Smooth muscle cell (in vitro differentiated cells): ENCODE results near the gene MMP17. TPM values are rescaled to one million over a fixed set of nuclear protein-coding genes. Genes with fewer than 3 reads are reported as not detected.
"Not testable (repeated sequence)": the region's sequence is repeated elsewhere in the genome, so short reads cannot be mapped to it uniquely, and the experiment has no call there.

Experiments used
- DNase-seq: peaks from one replicate; lab custom pipeline; 2025; ENCODE audit not compliant: unreplicated experiment; lab: John Stamatoyannopoulos, UW
- H2AFZ ChIP-seq: fragments of 200-600 bp; sonication (generic); 2 replicates; pipeline ENCODE4 v1.6.0; 2016; ENCODE audit warnings: antibody characterized with exemption, low read depth, mild to moderate bottlenecking
- H3F3A ChIP-seq: fragments of 200-600 bp; sonication (generic); 2 replicates; pipeline ENCODE4 v1.6.0; 2017; ENCODE audit warnings: antibody characterized with exemption, low read depth
- H3K27ac ChIP-seq: fragments of 200-600 bp; sonication (generic); 2 replicates; pipeline ENCODE4 v1.5.1; 2016; ENCODE audit warnings: low read depth, mild to moderate bottlenecking
- H3K27me3 ChIP-seq: fragments of 200-600 bp; sonication (generic); 2 replicates; pipeline ENCODE4 v1.6.1; 2016; ENCODE audit warnings: low read depth, mild to moderate bottlenecking
- H3K36me3 ChIP-seq: fragments of 200-600 bp; sonication (generic); 2 replicates; pipeline ENCODE4 v1.5.1; 2016; ENCODE audit warnings: low read depth
- H3K4me1 ChIP-seq: fragments of 200-600 bp; sonication (generic); 2 replicates; pipeline ENCODE4 v1.5.1; 2016; ENCODE audit warnings: low read depth
- H3K4me2 ChIP-seq: fragments of 200-600 bp; sonication (generic); 2 replicates; pipeline ENCODE4 v1.6.0; 2016; ENCODE audit warnings: mild to moderate bottlenecking
- H3K4me3 ChIP-seq: fragments of 200-600 bp; sonication (generic); 2 replicates; pipeline ENCODE4 v1.5.1; 2016; ENCODE audit warnings: mild to moderate bottlenecking
- H3K79me2 ChIP-seq: fragments of 200-600 bp; sonication (generic); 2 replicates; pipeline ENCODE4 v1.6.0; 2016; ENCODE audit warnings: low read depth, mild to moderate bottlenecking
- H3K9ac ChIP-seq: fragments of 200-600 bp; sonication (generic); 2 replicates; pipeline ENCODE4 v1.6.0; 2016; ENCODE audit warnings: low read depth
- H3K9me3 ChIP-seq: fragments of 200-600 bp; sonication (generic); replicated peaks from 2 replicates; pipeline ENCODE4 v1.5.1; 2016; ENCODE audit warnings: low read depth
- H4K20me1 ChIP-seq: fragments of 200-600 bp; sonication (generic); 2 replicates; pipeline ENCODE4 v1.6.0; 2016; ENCODE audit warnings: low read depth
- WGBS: methylation state at CpG from one replicate; pipeline ENCODE4 v1.1.7; 2016; ENCODE audit warnings: low lambda C conversion rate; 5-methylcytosine and 5-hydroxymethylcytosine counted together
- polyA plus RNA-seq: library from polyadenylated mRNA; unstranded; fragments of >200 nt; fragmentation: Nextera tagmentation; extraction: Ambion mirVana; gene quantifications from 2 replicates; pipeline ENCODE4 v1.2.1, GENCODE V29; 2016
- total RNA-seq: library from RNA; depleted of rRNA; stranded (reverse); fragments of >200 nt; gene quantifications from 2 replicates; pipeline ENCODE4 v1.2.3, GENCODE V29; 2014
- TF ChIP-seq, protein P1 (sequence below): fragments of 200-600 bp; sonication (generic); IDR thresholded peaks from 2 replicates; pipeline ENCODE4 v1.5.1; 2017; ENCODE audit warnings: borderline replicate concordance, mild to moderate bottlenecking, antibody characterized with exemption; ENCODE audit not compliant: insufficient read depth, poor library complexity, severe bottlenecking

Gene MMP17
- total and polyA plus RNA-seq, 2 experiments from 2014 or later, result 1.3 to 1.6 TPM

DNA sequence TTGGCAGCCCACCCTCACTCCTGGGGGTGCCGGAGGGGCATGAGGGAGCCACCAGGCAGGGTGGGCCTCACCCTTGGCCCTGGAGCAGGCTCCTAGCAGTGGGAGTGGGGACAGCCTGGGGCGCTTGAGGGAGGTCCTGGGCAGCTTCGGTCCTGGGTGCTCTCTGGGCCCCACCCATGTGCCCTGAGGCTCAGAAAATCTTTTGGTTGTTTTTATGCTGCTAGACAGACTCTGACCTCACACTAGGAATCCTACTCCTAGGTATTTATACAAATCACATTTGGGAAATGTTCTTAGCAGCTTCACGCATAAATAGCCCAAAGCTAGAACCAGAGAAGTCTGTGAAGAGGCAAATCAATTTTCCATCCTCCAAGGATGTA, 55.3 kb downstream of the MMP17 start:
- H3K27ac ChIP-seq, result no peak overlapping the region
- no peak overlapping the region for H3K4me2 ChIP-seq
- peaks cover 9% of the 10 kb centered on the region for H3K4me1 ChIP-seq
- no peak overlapping the region for H3K4me3 ChIP-seq
- H3K36me3 ChIP-seq, result no peaks in the 10 kb centered on the region
- no peaks in the 10 kb centered on the region for H3F3A ChIP-seq
- 93% methylated on average over 4 of the region's 4 CpGs for WGBS
- no peak overlapping the region for H2AFZ ChIP-seq
- H3K27me3 ChIP-seq, result no peaks in the 10 kb centered on the region
- no peak overlapping the region for H3K9ac ChIP-seq
- TF ChIP-seq, protein P1, sequence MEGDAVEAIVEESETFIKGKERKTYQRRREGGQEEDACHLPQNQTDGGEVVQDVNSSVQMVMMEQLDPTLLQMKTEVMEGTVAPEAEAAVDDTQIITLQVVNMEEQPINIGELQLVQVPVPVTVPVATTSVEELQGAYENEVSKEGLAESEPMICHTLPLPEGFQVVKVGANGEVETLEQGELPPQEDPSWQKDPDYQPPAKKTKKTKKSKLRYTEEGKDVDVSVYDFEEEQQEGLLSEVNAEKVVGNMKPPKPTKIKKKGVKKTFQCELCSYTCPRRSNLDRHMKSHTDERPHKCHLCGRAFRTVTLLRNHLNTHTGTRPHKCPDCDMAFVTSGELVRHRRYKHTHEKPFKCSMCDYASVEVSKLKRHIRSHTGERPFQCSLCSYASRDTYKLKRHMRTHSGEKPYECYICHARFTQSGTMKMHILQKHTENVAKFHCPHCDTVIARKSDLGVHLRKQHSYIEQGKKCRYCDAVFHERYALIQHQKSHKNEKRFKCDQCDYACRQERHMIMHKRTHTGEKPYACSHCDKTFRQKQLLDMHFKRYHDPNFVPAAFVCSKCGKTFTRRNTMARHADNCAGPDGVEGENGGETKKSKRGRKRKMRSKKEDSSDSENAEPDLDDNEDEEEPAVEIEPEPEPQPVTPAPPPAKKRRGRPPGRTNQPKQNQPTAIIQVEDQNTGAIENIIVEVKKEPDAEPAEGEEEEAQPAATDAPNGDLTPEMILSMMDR, result no peak
- H4K20me1 ChIP-seq, result no peaks in the 10 kb centered on the region
- no peak for DNase-seq
- no peaks in the 10 kb centered on the region for H3K9me3 ChIP-seq
- H3K79me2 ChIP-seq, result no peaks in the 10 kb centered on the region

DNA sequence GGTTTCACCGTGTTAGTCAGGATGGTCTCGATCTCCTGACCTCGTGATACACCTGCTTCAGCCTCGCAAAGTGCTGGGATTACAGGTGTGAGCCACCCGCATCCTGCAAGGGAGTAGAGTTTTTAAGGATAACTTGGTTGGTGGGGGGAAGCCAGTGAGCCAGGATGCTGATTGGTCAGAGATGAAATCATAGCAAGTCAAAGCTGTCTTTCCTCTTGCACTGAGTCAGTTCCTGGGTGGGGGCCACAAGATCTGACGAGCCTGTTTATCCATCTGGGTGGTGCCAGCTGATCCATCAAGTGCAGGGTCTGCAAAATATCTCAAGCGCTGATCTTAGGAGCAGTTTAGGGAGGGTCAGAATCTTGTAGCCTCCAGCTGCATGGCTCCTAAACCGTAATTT, 56.9 kb downstream of the MMP17 start:
- H3K27ac ChIP-seq, H3K9ac ChIP-seq: not testable (repeated sequence)
- WGBS, result 87% methylated on average over 8 of the region's 8 CpGs

DNA sequence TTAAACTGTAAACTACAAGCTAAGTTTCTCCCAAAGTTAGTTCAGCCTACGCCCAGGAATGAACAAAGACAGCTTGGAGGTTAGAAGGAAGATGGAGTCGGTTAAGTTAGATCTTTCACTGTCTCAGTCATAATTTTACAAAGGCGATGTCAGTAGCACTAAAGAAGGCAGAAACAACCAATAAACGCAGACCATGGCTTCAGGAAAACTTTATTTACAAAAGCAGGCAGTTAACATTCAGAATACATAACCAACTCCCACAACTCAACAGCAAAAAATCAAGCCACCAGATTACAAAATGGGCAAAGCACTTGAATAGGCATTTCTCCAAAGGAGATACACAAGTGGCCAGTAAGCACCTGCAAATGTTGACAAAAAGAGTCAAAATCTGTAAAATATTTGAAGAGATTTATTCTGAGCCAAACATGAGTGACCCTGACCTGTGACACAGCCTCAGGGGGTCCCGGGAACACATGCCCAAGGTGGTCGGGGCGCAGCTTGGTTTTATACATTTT, 57.4 kb downstream of the MMP17 start:
- H3K79me2 ChIP-seq, result no peaks in the 10 kb centered on the region
- H3K9me3 ChIP-seq, result no peaks in the 10 kb centered on the region
- peaks cover 5% of the 10 kb centered on the region for H3K27me3 ChIP-seq
- no peaks in the 10 kb centered on the region for H3F3A ChIP-seq
- H3K9ac ChIP-seq, result no peak overlapping the region
- no peak overlapping the region for H2AFZ ChIP-seq
- TF ChIP-seq, protein P1, result no peak
- H3K4me3 ChIP-seq, result no peak overlapping the region
- H3K4me1 ChIP-seq, result no peaks in the 10 kb centered on the region
- no peak overlapping the region for H3K4me2 ChIP-seq
- WGBS, result 95% methylated on average over 7 of the region's 7 CpGs
- no peaks in the 10 kb centered on the region for H4K20me1 ChIP-seq
- no peak for DNase-seq
- H3K36me3 ChIP-seq, result no peaks in the 10 kb centered on the region
- no peak overlapping the region for H3K27ac ChIP-seq

More for the DNA sequence above, 56.9 kb downstream of the MMP17 start:
- not testable (repeated sequence) for H3K79me2 ChIP-seq, H3K4me1 ChIP-seq, H3K27me3 ChIP-seq, H3F3A ChIP-seq, H3K4me3 ChIP-seq, H3K9me3 ChIP-seq, H3K36me3 ChIP-seq, H4K20me1 ChIP-seq, H2AFZ ChIP-seq, DNase-seq, H3K4me2 ChIP-seq

DNA sequence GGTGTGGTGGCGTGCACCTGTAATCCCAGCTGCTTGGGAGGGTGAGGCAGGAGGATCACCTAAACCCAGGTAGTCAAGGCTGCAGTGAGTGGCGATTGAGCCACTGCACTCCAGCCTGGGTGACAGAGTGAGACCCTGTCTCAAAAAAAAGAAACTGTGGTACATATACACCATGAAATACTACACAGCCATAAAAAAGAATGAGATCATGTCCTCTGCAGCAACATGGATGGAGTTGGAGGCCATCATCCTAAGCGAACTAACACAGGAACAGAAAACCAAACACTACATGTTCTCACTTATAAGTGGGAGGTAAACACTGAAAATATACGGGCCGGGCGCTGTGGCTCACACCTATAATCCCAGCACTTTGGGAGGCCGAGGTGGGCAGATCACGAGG, 63.5 kb downstream of the MMP17 start:
- H3K79me2 ChIP-seq, result peaks cover 12% of the 10 kb centered on the region
- not testable (repeated sequence) for DNase-seq, H2AFZ ChIP-seq, H3K9ac ChIP-seq, H3K4me2 ChIP-seq, H3F3A ChIP-seq, H3K4me3 ChIP-seq, H3K9me3 ChIP-seq, H3K27ac ChIP-seq, H3K27me3 ChIP-seq, H3K36me3 ChIP-seq
- H4K20me1 ChIP-seq, result peaks cover 16% of the 10 kb centered on the region
- H3K4me1 ChIP-seq, result peaks cover 15% of the 10 kb centered on the region
- 84% methylated on average over 8 of the region's 8 CpGs for WGBS
